HepG2 (cell line): ENCODE results near the gene CTAGE1. TPM values are rescaled to one million over a fixed set of nuclear protein-coding genes. Genes with fewer than 3 reads are reported as not detected.

Source experiments
- ATAC-seq: fragments of 200-7000 bp; cut with Tn5 transposase; 3 replicates; pipeline ENCODE4 v1.9.1; 2020; ENCODE audit warnings: mild to moderate bottlenecking, moderate library complexity
- BruUV-seq: library from RNA; stranded (reverse); fragments of 400-500 nt; replicated peaks from 2 replicates; lab custom pipeline; 2021; lab: Mats Ljungman, UMichigan
- CTCF ChIA-PET: fragments of 300-600 bp; formaldehyde crosslinking; extraction: SDS; loops from one replicate; lab custom pipeline; 2021; ENCODE audit warnings: low total read pairs, inconsistent platforms, low intra/inter-chr PET ratio; lab: Yijun Ruan, JAX
- POLR2A ChIA-PET: fragments of 350-600 bp; sonication (Branson Sonifier 250); formaldehyde crosslinking; loops from one replicate; lab custom pipeline; 2020; ENCODE audit warnings: antibody characterized with exemption, inconsistent platforms; lab: Yijun Ruan, JAX
- DNase-seq: peaks from one replicate; pipeline ENCODE4 v3.0.0-alpha.2; 2015; ENCODE audit warnings: low spot score
- FAIRE-seq: peaks from 3 replicates; lab custom pipeline; 2011; peaks lifted over from hg19 to GRCh38; lab: Jason Lieb, UNC
- H2AFZ ChIP-seq: one replicate; pipeline ENCODE4 v1.6.1; 2011; ENCODE audit warnings: low read length, inconsistent platforms
- H3K27ac ChIP-seq: fragments of 300-600 bp; 3 replicates; pipeline ENCODE4 v1.8.0; 2011; ENCODE audit warnings: mixed run types, mild to moderate bottlenecking, mixed read lengths, low read length, inconsistent platforms; ENCODE audit not compliant: insufficient read depth; ENCODE audit errors: extremely low read length
- H3K27me3 ChIP-seq, 2 experiments: fragments of 200-600 bp in 1 of 2; 2 replicates in 1 of 2; 3 replicates in 1 of 2; pipeline versions ENCODE4 v1.6.0 to v1.8.0; 2011; ENCODE audit warnings: low read length in 2 of 2, mild to moderate bottlenecking in 2 of 2, moderate library complexity in 2 of 2, inconsistent platforms in 1 of 2; ENCODE audit not compliant: insufficient read depth in 2 of 2, control insufficient read depth in 1 of 2
- H3K36me3 ChIP-seq, 2 experiments: fragments of 200-600 bp in 1 of 2; replicated peaks in 1 of 2; 2 replicates in 1 of 2; 3 replicates in 1 of 2; pipeline versions ENCODE4 v1.5.1 to v1.8.0; 2011; ENCODE audit warnings: low read length in 2 of 2, inconsistent platforms in 1 of 2; ENCODE audit not compliant: insufficient read depth in 2 of 2, control insufficient read depth in 1 of 2
- H3K4me1 ChIP-seq: 2 replicates; pipeline ENCODE4 v1.5.1; 2012; ENCODE audit warnings: low read length, inconsistent platforms; ENCODE audit not compliant: insufficient read depth
- H3K4me2 ChIP-seq: 2 replicates; pipeline ENCODE4 v1.6.0; 2011; ENCODE audit warnings: low read depth, low read length, inconsistent platforms
- H3K4me3 ChIP-seq, 3 experiments: fragments of 200-600 bp in 1 of 3; sonication (generic), shearing (Covaris generic) in 1 of 3; replicated peaks in 1 of 3; 2 replicates each; pipeline ENCODE4 v1.5.1; 2011 to 2016; ENCODE audit warnings: low read length in 3 of 3, inconsistent platforms in 2 of 3, low read depth in 2 of 3, mild to moderate bottlenecking in 2 of 3, control low read depth in 1 of 3, mixed read lengths in 1 of 3; ENCODE audit not compliant: insufficient read depth in 1 of 3
- H3K79me2 ChIP-seq: one replicate; pipeline ENCODE4 v1.6.1; 2011; ENCODE audit warnings: low read length, inconsistent platforms; ENCODE audit not compliant: insufficient read depth
- H3K9ac ChIP-seq: 2 replicates; pipeline ENCODE4 v1.6.0; 2011; ENCODE audit warnings: mild to moderate bottlenecking, low read depth, low read length, inconsistent platforms; ENCODE audit not compliant: insufficient read depth
- H3K9me3 ChIP-seq: 2 replicates; pipeline ENCODE4 v1.5.1; 2012; ENCODE audit warnings: mild to moderate bottlenecking, low read length
- H4K20me1 ChIP-seq: 2 replicates; pipeline ENCODE4 v1.6.0; 2011; ENCODE audit warnings: inconsistent platforms, mild to moderate bottlenecking, low read length, moderate library complexity; ENCODE audit not compliant: insufficient read depth
- GATAD2A ChIP-seq: IDR thresholded peaks from 2 replicates; pipeline ENCODE4 v1.6.1; 2016
- IRF9 ChIP-seq: sonication (generic); formaldehyde crosslinking; IDR thresholded peaks from 2 replicates; pipeline ENCODE4 v1.8.0; 2022; ENCODE audit warnings: missing genetic modification reagents, mild to moderate bottlenecking, borderline replicate concordance
- ISL2 ChIP-seq: sonication (generic); formaldehyde crosslinking; IDR thresholded peaks from 2 replicates; pipeline ENCODE4 v1.5.0; 2020; ENCODE audit warnings: missing genetic modification reagents
- MED8 ChIP-seq: sonication (generic); formaldehyde crosslinking; IDR thresholded peaks from 2 replicates; pipeline ENCODE4 v1.8.1; 2023; ENCODE audit warnings: mild to moderate bottlenecking, missing genetic modification reagents; ENCODE audit not compliant: insufficient replicate concordance
- SRY ChIP-seq: sonication (generic); formaldehyde crosslinking; IDR thresholded peaks from 2 replicates; pipeline ENCODE4 v1.8.0; 2022; ENCODE audit warnings: mild to moderate bottlenecking, missing genetic modification reagents
- THAP9 ChIP-seq: sonication (generic); formaldehyde crosslinking; IDR thresholded peaks from 2 replicates; pipeline ENCODE4; 2020; ENCODE audit warnings: missing genetic modification reagents, mild to moderate bottlenecking, borderline replicate concordance
- ZNF232 ChIP-seq: sonication (generic); formaldehyde crosslinking; IDR thresholded peaks from 2 replicates; pipeline ENCODE4 v1.4.0; 2020; ENCODE audit warnings: missing genetic modification reagents, borderline replicate concordance
- ZNF616 ChIP-seq: sonication (generic); formaldehyde crosslinking; IDR thresholded peaks from 2 replicates; pipeline ENCODE4 v1.5.0; 2020; ENCODE audit warnings: low read depth, mild to moderate bottlenecking, missing genetic modification reagents
- WGBS: methylation state at CpG from one replicate; pipeline ENCODE4 v1.1.6; 2017; ENCODE audit warnings: low lambda C conversion rate; 5-methylcytosine and 5-hydroxymethylcytosine counted together
- in situ Hi-C: cut with HindIII; loops from 2 replicates; pipeline ENCODE4 v1.10.0; 2017; ENCODE audit warnings: low pct_unique_long_range_greater_than_20kb; ENCODE audit not compliant: extremely low pct_ligation_motif_present
- intact Hi-C: fragments of 100-400 bp; cut with micrococcal nuclease; formaldehyde crosslinking; loops from one replicate; pipeline ENCODE4 v1.10.0; 2022; ENCODE audit not compliant: unreplicated experiment
- polyA plus RNA-seq, 8 experiments: library from polyadenylated mRNA; depleted of rRNA in 3 of 8; stranded (reverse) in 7 of 8; unstranded in 1 of 8; fragments of >200 nt; fragmentation: Illumina TruSeq in 4 of 8; extraction: Trizol in 4 of 8; gene quantifications; 2 replicates each; pipeline versions ENCODE4 v1.2.1 to v1.2.3, GENCODE V29; 2011 to 2016; ENCODE audit warnings: low read depth in 4 of 8, missing spikeins in 1 of 8, mixed read lengths in 1 of 8; ENCODE audit not compliant: insufficient read depth in 1 of 8
- total RNA-seq, 5 experiments: library from RNA; depleted of rRNA; stranded (reverse); fragments of >200 nt; fragmentation: Illumina TruSeq; extraction: Trizol; gene quantifications; 2 replicates each; pipeline ENCODE4 v1.2.3, GENCODE V29; 2016; ENCODE audit warnings: low read depth in 1 of 5
- TF ChIP-seq, protein P1 (sequence below): sonication (generic); formaldehyde crosslinking; IDR thresholded peaks from 2 replicates; pipeline ENCODE4 v1.8.0; 2022; ENCODE audit warnings: missing genetic modification reagents, low read depth, mild to moderate bottlenecking, borderline replicate concordance

The CTAGE1 gene
- total and polyA plus RNA-seq, 2 of the 13 experiments (the other 11 are each of a cell fraction or from before 2014, with no cell fraction given): 0.02 TPM; not detected in 1

GRCh38 chr18:22457524-22457923 lies 39.8 kb upstream of the CTAGE1 start:
- Histone ChIP-seq H3K27me3 (peaks cover 1 to 14% of the 10 kb centered on the region in 2 experiments; a peak in 3 of 5 replicates), H4K20me1 (no peaks in the 10 kb centered on the region), H2AFZ (no peak overlapping the region), H3K9ac (no peak overlapping the region), H3K9me3 (no peaks in the 10 kb centered on the region), H3K4me1 (peaks cover 1% of the 10 kb centered on the region; the same call in 1 of the 2 replicates), H3K27ac (no peak overlapping the region), H3K4me3 (no peak overlapping the region), H3K36me3 (no peaks in the 10 kb centered on the region), H3K4me2 (no peak overlapping the region), H3K79me2 (no peaks in the 10 kb centered on the region)
- intact Hi-C loops: no loop called here
- ATAC-seq (no peak), FAIRE-seq (no peak), DNase-seq (no peak)
- TF ChIP-seq ISL2 (CRISPR knock-in tag) (no peak), THAP9 (CRISPR knock-in tag) (no peak), IRF9 (CRISPR knock-in tag) (no peak), ZNF232 (CRISPR knock-in tag) (no peak), MED8 (CRISPR knock-in tag) (no peak), GATAD2A (no peak), SRY (CRISPR knock-in tag) (no peak), ZNF616 (CRISPR knock-in tag) (no peak)
- TF ChIP-seq, protein P1, sequence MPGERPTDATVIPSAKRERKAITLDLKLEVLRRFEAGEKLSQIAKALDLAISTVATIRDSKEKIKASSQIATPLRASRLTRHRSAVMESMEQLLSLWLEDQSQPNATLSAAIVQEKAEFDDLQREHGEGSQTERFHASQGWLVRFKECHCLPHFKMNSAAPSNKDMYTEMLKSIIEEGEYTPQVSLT: no peak
- POLR2A ChIA-PET: no interaction called here
- no TSS peak for BruUV-seq
- CTCF ChIA-PET: interaction anchor here (0.6 kb wide), 1 partner anchor 1103 kb away, joined by 6 read pairs; no protein-coding TSS in a partner anchor
- 27% methylated on average over 7 of the region's 8 CpGs for WGBS
- in situ Hi-C loops: no loop called here
